Neuron (in vitro differentiated cells): ENCODE data around the gene NUTF2.
A peak's percentile ranks its signal among the peaks of the same experiment; 100 is the strongest.
"Not testable (repeated sequence)": the region's sequence is repeated elsewhere in the genome, so short reads cannot be mapped to it uniquely, and the experiment has no call there.

Experiments
- H2AFZ ChIP-seq: one replicate; pipeline ENCODE4 v1.6.1; 2013; ENCODE audit warnings: low read depth, mild to moderate bottlenecking, inconsistent platforms, low read length, moderate library complexity
- H3K27me3 ChIP-seq: one replicate; pipeline ENCODE4 v1.6.1; 2013; ENCODE audit warnings: low read length; ENCODE audit not compliant: insufficient read depth
- H3K36me3 ChIP-seq: one replicate; pipeline ENCODE4 v1.6.1; 2013; ENCODE audit warnings: low read length; ENCODE audit not compliant: insufficient read depth
- H3K4me1 ChIP-seq: one replicate; pipeline ENCODE4 v1.6.1; 2013; ENCODE audit warnings: low read length; ENCODE audit not compliant: insufficient read depth
- H3K4me3 ChIP-seq: 2 replicates; pipeline ENCODE4 v1.5.1; 2013; ENCODE audit warnings: mild to moderate bottlenecking, low read length, moderate library complexity
- H3K9me3 ChIP-seq: one replicate; pipeline ENCODE4 v1.6.1; 2013; ENCODE audit warnings: low read length

NUTF2 gene

GRCh38 chr16:67822511-67822910 is 24.2 kb upstream of the NUTF2 start:
- H3K4me3 ChIP-seq: no peak overlapping the region
- no peaks in the 10 kb centered on the region for H3K4me1 ChIP-seq
- H3K36me3 ChIP-seq: peaks cover 14% of the 10 kb centered on the region
- H3K27me3 ChIP-seq: no peaks in the 10 kb centered on the region
- no peak overlapping the region for H2AFZ ChIP-seq
- no peaks in the 10 kb centered on the region for H3K9me3 ChIP-seq

- Histone ChIP-seq H2AFZ (no peak overlapping the region), H3K27me3 (no peaks in the 10 kb centered on the region), H3K4me1 (no peaks in the 10 kb centered on the region), H3K9me3 (no peaks in the 10 kb centered on the region), H3K4me3 (no peak overlapping the region), H3K36me3 (peaks cover 39% of the 10 kb centered on the region)
Measured at GRCh38 chr16:67825119-67825518, 21.6 kb upstream of the NUTF2 start.

GRCh38 chr16:67825906-67826305 is 20.8 kb upstream of the NUTF2 start:
- Histone ChIP-seq H2AFZ (no peak overlapping the region), H3K4me3 (no peak overlapping the region), H3K9me3 (no peaks in the 10 kb centered on the region), H3K36me3 (peaks cover 46% of the 10 kb centered on the region), H3K4me1 (no peaks in the 10 kb centered on the region), H3K27me3 (no peaks in the 10 kb centered on the region)

- Histone ChIP-seq H3K36me3 (peaks cover 60% of the 10 kb centered on the region), H2AFZ (no peak overlapping the region), H3K27me3 (no peaks in the 10 kb centered on the region), H3K4me1 (peaks cover 10% of the 10 kb centered on the region), H3K9me3 (no peaks in the 10 kb centered on the region), H3K4me3 (no peak overlapping the region)
Measured at GRCh38 chr16:67828651-67829050, 18.1 kb upstream of the NUTF2 start.

- Histone ChIP-seq H3K4me1 (peaks cover 15% of the 10 kb centered on the region), H3K27me3 (no peaks in the 10 kb centered on the region), H3K4me3 (peak overlapping the region; percentile 72), H2AFZ (peak overlapping the region; percentile 90), H3K9me3 (no peaks in the 10 kb centered on the region), H3K36me3 (peaks cover 42% of the 10 kb centered on the region)
Measured at GRCh38 chr16:67833030-67833414, 13.7 kb upstream of the NUTF2 start.

- H3K9me3 ChIP-seq: no peaks in the 10 kb centered on the region
- H3K4me3 ChIP-seq: peak overlapping the region; percentile 72
- H2AFZ ChIP-seq: peak overlapping the region; percentile 90
- no peaks in the 10 kb centered on the region for H3K27me3 ChIP-seq
- peaks cover 37% of the 10 kb centered on the region for H3K36me3 ChIP-seq
- H3K4me1 ChIP-seq: peaks cover 15% of the 10 kb centered on the region
Measured at GRCh38 chr16:67833415-67834241, 13.1 kb upstream of the NUTF2 start.

GRCh38 chr16:67834242-67834614 is 12.5 kb upstream of the NUTF2 start:
- Histone ChIP-seq H2AFZ (peak overlapping the region; percentile 90), H3K27me3 (no peaks in the 10 kb centered on the region), H3K36me3 (peaks cover 31% of the 10 kb centered on the region), H3K4me3 (peak overlapping the region; percentile 72), H3K9me3 (no peaks in the 10 kb centered on the region), H3K4me1 (peaks cover 15% of the 10 kb centered on the region)

- H3K27me3 ChIP-seq, H2AFZ ChIP-seq, H3K36me3 ChIP-seq, H3K4me3 ChIP-seq, H3K9me3 ChIP-seq: not testable (repeated sequence)
- H3K4me1 ChIP-seq: peaks cover 15% of the 10 kb centered on the region
Measured at GRCh38 chr16:67837190-67837589, 9.5 kb upstream of the NUTF2 start.

GRCh38 chr16:67837811-67838210 is 8.9 kb upstream of the NUTF2 start:
- no peak overlapping the region for H3K4me3 ChIP-seq
- no peak overlapping the region for H2AFZ ChIP-seq
- H3K4me1 ChIP-seq: peaks cover 9% of the 10 kb centered on the region
- H3K9me3 ChIP-seq: no peaks in the 10 kb centered on the region
- no peaks in the 10 kb centered on the region for H3K36me3 ChIP-seq
- H3K27me3 ChIP-seq: no peaks in the 10 kb centered on the region

- Histone ChIP-seq H3K27me3 (no peaks in the 10 kb centered on the region), H2AFZ (peak overlapping the region; percentile 56), H3K36me3 (no peaks in the 10 kb centered on the region), H3K4me1 (peaks cover 29% of the 10 kb centered on the region), H3K4me3 (peak overlapping the region; percentile 85), H3K9me3 (no peaks in the 10 kb centered on the region)
Measured at GRCh38 chr16:67841198-67841815, 5.4 kb upstream of the NUTF2 start.

- peak within 1 kb of the TSS; percentile 85 for H3K4me3 ChIP-seq
- H3K9me3 ChIP-seq: no peaks in the 10 kb centered on the region
- peaks cover 29% of the 10 kb centered on the region for H3K4me1 ChIP-seq
- no peaks in the 10 kb centered on the region for H3K36me3 ChIP-seq
- peak within 1 kb of the TSS; percentile 72 for H2AFZ ChIP-seq
- no peaks in the 10 kb centered on the region for H3K27me3 ChIP-seq
Measured at GRCh38 chr16:67841816-67842508, 4.8 kb upstream of the NUTF2 start, which contains the start of gene THAP11. THAP11 (plus strand) TSS chr16:67842320; CDS start chr16:67842555, 235 bp downstream.

- Histone ChIP-seq H2AFZ (peak overlapping the region; percentile 72), H3K36me3 (no peaks in the 10 kb centered on the region), H3K9me3 (no peaks in the 10 kb centered on the region), H3K4me1 (peaks cover 31% of the 10 kb centered on the region), H3K4me3 (peak overlapping the region; percentile 85), H3K27me3 (no peaks in the 10 kb centered on the region)
Measured at GRCh38 chr16:67842509-67843342, 4.0 kb upstream of the NUTF2 start.
